Smooth muscle cell (in vitro differentiated cells): ENCODE results near the gene TBC1D9B. TPM values are rescaled to one million over a fixed set of nuclear protein-coding genes. Genes with fewer than 3 reads are reported as not detected.

ENCODE experiments used
- DNase-seq: peaks from one replicate; lab custom pipeline; 2025; ENCODE audit not compliant: unreplicated experiment; lab: John Stamatoyannopoulos, UW
- H2AFZ ChIP-seq: fragments of 200-600 bp; sonication (generic); 2 replicates; pipeline ENCODE4 v1.6.0; 2016; ENCODE audit warnings: antibody characterized with exemption, low read depth, mild to moderate bottlenecking
- H3F3A ChIP-seq: fragments of 200-600 bp; sonication (generic); 2 replicates; pipeline ENCODE4 v1.6.0; 2017; ENCODE audit warnings: antibody characterized with exemption, low read depth
- H3K27ac ChIP-seq: fragments of 200-600 bp; sonication (generic); 2 replicates; pipeline ENCODE4 v1.5.1; 2016; ENCODE audit warnings: low read depth, mild to moderate bottlenecking
- H3K27me3 ChIP-seq: fragments of 200-600 bp; sonication (generic); 2 replicates; pipeline ENCODE4 v1.6.1; 2016; ENCODE audit warnings: low read depth, mild to moderate bottlenecking
- H3K36me3 ChIP-seq: fragments of 200-600 bp; sonication (generic); 2 replicates; pipeline ENCODE4 v1.5.1; 2016; ENCODE audit warnings: low read depth
- H3K4me1 ChIP-seq: fragments of 200-600 bp; sonication (generic); 2 replicates; pipeline ENCODE4 v1.5.1; 2016; ENCODE audit warnings: low read depth
- H3K4me2 ChIP-seq: fragments of 200-600 bp; sonication (generic); 2 replicates; pipeline ENCODE4 v1.6.0; 2016; ENCODE audit warnings: mild to moderate bottlenecking
- H3K4me3 ChIP-seq: fragments of 200-600 bp; sonication (generic); 2 replicates; pipeline ENCODE4 v1.5.1; 2016; ENCODE audit warnings: mild to moderate bottlenecking
- H3K79me2 ChIP-seq: fragments of 200-600 bp; sonication (generic); 2 replicates; pipeline ENCODE4 v1.6.0; 2016; ENCODE audit warnings: low read depth, mild to moderate bottlenecking
- H3K9ac ChIP-seq: fragments of 200-600 bp; sonication (generic); 2 replicates; pipeline ENCODE4 v1.6.0; 2016; ENCODE audit warnings: low read depth
- H3K9me3 ChIP-seq: fragments of 200-600 bp; sonication (generic); replicated peaks from 2 replicates; pipeline ENCODE4 v1.5.1; 2016; ENCODE audit warnings: low read depth
- H4K20me1 ChIP-seq: fragments of 200-600 bp; sonication (generic); 2 replicates; pipeline ENCODE4 v1.6.0; 2016; ENCODE audit warnings: low read depth
- CTCF ChIP-seq: fragments of 200-600 bp; sonication (generic); IDR thresholded peaks from 2 replicates; pipeline ENCODE4 v1.5.1; 2017; ENCODE audit warnings: borderline replicate concordance, mild to moderate bottlenecking, antibody characterized with exemption; ENCODE audit not compliant: insufficient read depth, poor library complexity, severe bottlenecking
- WGBS: methylation state at CpG from one replicate; pipeline ENCODE4 v1.1.7; 2016; ENCODE audit warnings: low lambda C conversion rate; 5-methylcytosine and 5-hydroxymethylcytosine counted together
- polyA plus RNA-seq: library from polyadenylated mRNA; unstranded; fragments of >200 nt; fragmentation: Nextera tagmentation; extraction: Ambion mirVana; gene quantifications from 2 replicates; pipeline ENCODE4 v1.2.1, GENCODE V29; 2016
- total RNA-seq: library from RNA; depleted of rRNA; stranded (reverse); fragments of >200 nt; gene quantifications from 2 replicates; pipeline ENCODE4 v1.2.3, GENCODE V29; 2014

TBC1D9B gene
- total and polyA plus RNA-seq, 2 experiments from 2014 or later, result 47.5 to 62.3 TPM

- no peaks in the 10 kb centered on the region for H3K36me3 ChIP-seq
- H2AFZ ChIP-seq, result no peak overlapping the region
- peaks cover 7% of the 10 kb centered on the region for H3K4me1 ChIP-seq
- no peak for TF ChIP-seq CTCF
- DNase-seq, result no peak
- peaks cover 9% of the 10 kb centered on the region for H4K20me1 ChIP-seq
- peaks cover 31% of the 10 kb centered on the region for H3K79me2 ChIP-seq
- H3K4me3 ChIP-seq, result no peak overlapping the region
- H3K9me3 ChIP-seq, result no peaks in the 10 kb centered on the region
- H3K27me3 ChIP-seq, result no peaks in the 10 kb centered on the region
- H3K9ac ChIP-seq, result no peak overlapping the region
- no peaks in the 10 kb centered on the region for H3F3A ChIP-seq
- no peak overlapping the region for H3K4me2 ChIP-seq
- WGBS, result 97% methylated on average over 8 of the region's 8 CpGs
- no peak overlapping the region for H3K27ac ChIP-seq
Observed at GRCh38 chr5:179852993-179853547, 54.6 kb downstream of the TBC1D9B start.

GRCh38 chr5:179841621-179842020 lies 66.1 kb downstream of the TBC1D9B start:
- no peak for DNase-seq
- Histone ChIP-seq H2AFZ (no peak overlapping the region), H3K27ac (no peak overlapping the region), H3K4me3 (no peak overlapping the region), H3K27me3 (no peaks in the 10 kb centered on the region), H3K9ac (no peak overlapping the region), H3K79me2 (no peaks in the 10 kb centered on the region), H4K20me1 (peaks cover 12% of the 10 kb centered on the region), H3K4me1 (no peaks in the 10 kb centered on the region), H3F3A (peaks cover 13% of the 10 kb centered on the region), H3K36me3 (peaks cover 9% of the 10 kb centered on the region), H3K4me2 (no peak overlapping the region), H3K9me3 (peaks cover 3% of the 10 kb centered on the region)
- TF ChIP-seq CTCF, result no peak
- WGBS, result 98% methylated on average over 9 of the region's 9 CpGs

GRCh38 chr5:179840766-179841165 lies 66.9 kb downstream of the TBC1D9B start:
- peaks cover 13% of the 10 kb centered on the region for H3F3A ChIP-seq
- peaks cover under 1% of the 10 kb centered on the region for H3K36me3 ChIP-seq
- no peaks in the 10 kb centered on the region for H3K79me2 ChIP-seq
- H3K4me3 ChIP-seq, result no peak overlapping the region
- no peak overlapping the region for H3K4me2 ChIP-seq
- 94% methylated on average over 17 of the region's 17 CpGs for WGBS
- H3K9ac ChIP-seq, result no peak overlapping the region
- H3K4me1 ChIP-seq, result no peaks in the 10 kb centered on the region
- H3K27me3 ChIP-seq, result no peaks in the 10 kb centered on the region
- H2AFZ ChIP-seq, result no peak overlapping the region
- peaks cover 2% of the 10 kb centered on the region for H3K9me3 ChIP-seq
- no peak overlapping the region for H3K27ac ChIP-seq
- H4K20me1 ChIP-seq, result peaks cover 19% of the 10 kb centered on the region
- no peak for TF ChIP-seq CTCF
- no peak for DNase-seq

- 98% methylated on average over 11 of the region's 11 CpGs for WGBS
Observed at GRCh38 chr5:179840321-179840720, 67.4 kb downstream of the TBC1D9B start.

More at GRCh38 chr5:179840321-179840720, 67.4 kb downstream of the TBC1D9B start:
- H2AFZ ChIP-seq, result no peak overlapping the region
- H3K79me2 ChIP-seq, result no peaks in the 10 kb centered on the region
- peaks cover 13% of the 10 kb centered on the region for H3F3A ChIP-seq
- no peak overlapping the region for H3K4me2 ChIP-seq
- no peaks in the 10 kb centered on the region for H3K27me3 ChIP-seq
- H3K27ac ChIP-seq, result no peak overlapping the region
- H3K4me1 ChIP-seq, result no peaks in the 10 kb centered on the region
- H4K20me1 ChIP-seq, result peaks cover 19% of the 10 kb centered on the region
- H3K4me3 ChIP-seq, result no peak overlapping the region
- H3K9me3 ChIP-seq, result no peaks in the 10 kb centered on the region
- no peaks in the 10 kb centered on the region for H3K36me3 ChIP-seq
- no peak overlapping the region for H3K9ac ChIP-seq
- no peak for TF ChIP-seq CTCF
- DNase-seq, result no peak
